ENCODE results near the gene MEN1. TPM values are rescaled to one million over a fixed set of nuclear protein-coding genes. Genes with fewer than 3 reads are reported as not detected.

MEN1 gene
- total and polyA plus RNA-seq, 5 donors from 2014 or later: 20.9 to 31.3 (median 24.9) TPM

- Histone ChIP-seq H3K27ac (ENCODE audit: insufficient read depth, low read length, poor library complexity, severe bottlenecking) (peak overlapping the region; percentile 91), H3K27me3 (ENCODE audit: control insufficient read depth, insufficient read depth, low read length) (no peaks in the 10 kb centered on the region), H3K4me3 (ENCODE audit: low read depth, low read length) (peak overlapping the region; percentile 21), H3K36me3 (ENCODE audit: control insufficient read depth, insufficient read depth, low read length) (peaks cover 34% of the 10 kb centered on the region), H3K9me3 (ENCODE audit: control insufficient read depth in 2 of 2, low read length in 2 of 2) (no peaks in the 10 kb centered on the region), H3K4me1 (ENCODE audit: control insufficient read depth, insufficient read depth, low read length, poor library complexity, severe bottlenecking) (peaks cover 99% of the 10 kb centered on the region)
- Mint-ChIP-seq H3K27me3 (no peaks in the 10 kb centered on the region), H3K4me3 (peak overlapping the region; percentile 39 to 85 (median 76)), H3K27ac (peak overlapping the region; percentile 85 to 95 (median 92)), H3K9me3 (peaks cover 0 to 1% (median 0%) of the 10 kb centered on the region in 7 donors), H3K36me3 (peaks cover 21% of the 10 kb centered on the region), H3K4me1 (peaks cover 6 to 94% (median 44%) of the 10 kb centered on the region in 4 donors)
- peak; percentile 11 to 13 for ATAC-seq (ENCODE audit: low read depth in 2 of 2)
- DNase-seq: peak in 1 of 3 donors; percentile 61
Measured at GRCh38 chr11:64854534-64855502, 44.5 kb upstream of the MEN1 start.

- Histone ChIP-seq H3K36me3 (ENCODE audit: control insufficient read depth, insufficient read depth, low read length) (peaks cover 32% of the 10 kb centered on the region), H3K4me3 (ENCODE audit: low read depth, low read length) (no peak overlapping the region), H3K4me1 (ENCODE audit: control insufficient read depth, insufficient read depth, low read length, poor library complexity, severe bottlenecking) (peaks cover 99% of the 10 kb centered on the region), H3K27ac (ENCODE audit: insufficient read depth, low read length, poor library complexity, severe bottlenecking) (peak overlapping the region; percentile 91), H3K27me3 (ENCODE audit: control insufficient read depth, insufficient read depth, low read length) (no peaks in the 10 kb centered on the region), H3K9me3 (ENCODE audit: control insufficient read depth in 2 of 2, low read length in 2 of 2) (no peaks in the 10 kb centered on the region)
- Mint-ChIP-seq H3K4me1 (peaks cover 0 to 94% (median 39%) of the 10 kb centered on the region in 4 donors), H3K36me3 (peaks cover 16% of the 10 kb centered on the region), H3K4me3 (peak overlapping the region in 3 of 4 donors; percentile 39 to 85 (median 72)), H3K27me3 (no peaks in the 10 kb centered on the region), H3K9me3 (peaks cover 0 to 1% (median 0%) of the 10 kb centered on the region in 7 donors), H3K27ac (peak overlapping the region; percentile 85 to 93 (median 92))
- DNase-seq: no peak
- ATAC-seq (ENCODE audit: low read depth in 2 of 2): no peak
Measured at GRCh38 chr11:64854157-64854533, 43.8 kb upstream of the MEN1 start.

- DNase-seq (peak in 1 of 3 donors; percentile 66), ATAC-seq (ENCODE audit: low read depth in 2 of 2) (peak in 1 of 2 donors; percentile 27)
- H3K9me3 Mint-ChIP-seq: peaks cover 0 to 1% (median 0%) of the 10 kb centered on the region in 7 donors
- no peaks in the 10 kb centered on the region for H3K27me3 Mint-ChIP-seq
- Histone ChIP-seq H3K27me3 (ENCODE audit: control insufficient read depth, insufficient read depth, low read length) (no peaks in the 10 kb centered on the region), H3K4me3 (ENCODE audit: low read depth, low read length) (no peak overlapping the region), H3K9me3 (ENCODE audit: control insufficient read depth in 2 of 2, low read length in 2 of 2) (no peaks in the 10 kb centered on the region), H3K4me1 (ENCODE audit: control insufficient read depth, insufficient read depth, low read length, poor library complexity, severe bottlenecking) (peaks cover 99% of the 10 kb centered on the region), H3K36me3 (ENCODE audit: control insufficient read depth, insufficient read depth, low read length) (peaks cover 32% of the 10 kb centered on the region), H3K27ac (ENCODE audit: insufficient read depth, low read length, poor library complexity, severe bottlenecking) (peak overlapping the region; percentile 91)
- peak overlapping the region; percentile 72 to 85 (median 78) for H3K4me3 Mint-ChIP-seq
- peaks cover 16% of the 10 kb centered on the region for H3K36me3 Mint-ChIP-seq
- peaks cover 0 to 94% (median 40%) of the 10 kb centered on the region in 4 donors for H3K4me1 Mint-ChIP-seq
- peak overlapping the region; percentile 93 to 96 (median 95) for H3K27ac Mint-ChIP-seq
Measured at GRCh38 chr11:64853709-64854108, 43.4 kb upstream of the MEN1 start.

- Histone ChIP-seq H3K27me3 (ENCODE audit: control insufficient read depth, insufficient read depth, low read length) (no peaks in the 10 kb centered on the region), H3K4me3 (ENCODE audit: low read depth, low read length) (no peak overlapping the region), H3K9me3 (ENCODE audit: control insufficient read depth in 2 of 2, low read length in 2 of 2) (no peaks in the 10 kb centered on the region), H3K4me1 (ENCODE audit: control insufficient read depth, insufficient read depth, low read length, poor library complexity, severe bottlenecking) (peaks cover 99% of the 10 kb centered on the region), H3K27ac (ENCODE audit: insufficient read depth, low read length, poor library complexity, severe bottlenecking) (peak overlapping the region; percentile 91), H3K36me3 (ENCODE audit: control insufficient read depth, insufficient read depth, low read length) (peaks cover 28% of the 10 kb centered on the region)
- no peak for ATAC-seq (ENCODE audit: low read depth in 2 of 2)
- H3K36me3 Mint-ChIP-seq: peaks cover 16% of the 10 kb centered on the region
- H3K27me3 Mint-ChIP-seq: no peaks in the 10 kb centered on the region
- DNase-seq: no peak
- H3K4me1 Mint-ChIP-seq: peaks cover 0 to 94% (median 43%) of the 10 kb centered on the region in 4 donors
- peaks cover 0 to 1% (median 0%) of the 10 kb centered on the region in 7 donors for H3K9me3 Mint-ChIP-seq
- H3K27ac Mint-ChIP-seq: peak overlapping the region; percentile 93 to 97 (median 96)
- H3K4me3 Mint-ChIP-seq: peak overlapping the region; percentile 80 to 85 (median 84)
Measured at GRCh38 chr11:64852804-64853509, 42.6 kb upstream of the MEN1 start.

GRCh38 chr11:64851831-64852351, 41.5 kb upstream of the MEN1 start:
- peaks cover 0 to 1% (median 0%) of the 10 kb centered on the region in 7 donors for H3K9me3 Mint-ChIP-seq
- peaks cover 0 to 96% (median 47%) of the 10 kb centered on the region in 4 donors for H3K4me1 Mint-ChIP-seq
- ATAC-seq (ENCODE audit: low read depth in 2 of 2) (peak in 1 of 2 donors; percentile 15), DNase-seq (peak in 2 of 3 donors; percentile 19 to 66)
- peak overlapping the region; percentile 55 for H3K4me3 ChIP-seq (ENCODE audit: low read depth, low read length)
- peak overlapping the region; percentile 93 to 97 (median 96) for H3K27ac Mint-ChIP-seq
- H3K27me3 ChIP-seq (ENCODE audit: control insufficient read depth, insufficient read depth, low read length): no peaks in the 10 kb centered on the region
- H3K36me3 Mint-ChIP-seq: peaks cover 12% of the 10 kb centered on the region
- H3K4me3 Mint-ChIP-seq: peak overlapping the region; percentile 73 to 85 (median 82)
- H3K9me3 ChIP-seq (ENCODE audit: control insufficient read depth in 2 of 2, low read length in 2 of 2): no peaks in the 10 kb centered on the region
- H3K4me1 ChIP-seq (ENCODE audit: control insufficient read depth, insufficient read depth, low read length, poor library complexity, severe bottlenecking): peaks cover 97% of the 10 kb centered on the region
- H3K27ac ChIP-seq (ENCODE audit: insufficient read depth, low read length, poor library complexity, severe bottlenecking): peak overlapping the region; percentile 91
- H3K36me3 ChIP-seq (ENCODE audit: control insufficient read depth, insufficient read depth, low read length): peaks cover 20% of the 10 kb centered on the region
- no peaks in the 10 kb centered on the region for H3K27me3 Mint-ChIP-seq

GRCh38 chr11:64850979-64851567, 40.7 kb upstream of the MEN1 start:
- no peaks in the 10 kb centered on the region for H3K27me3 Mint-ChIP-seq
- H3K36me3 ChIP-seq (ENCODE audit: control insufficient read depth, insufficient read depth, low read length): peaks cover 20% of the 10 kb centered on the region
- peaks cover 89% of the 10 kb centered on the region for H3K4me1 ChIP-seq (ENCODE audit: control insufficient read depth, insufficient read depth, low read length, poor library complexity, severe bottlenecking)
- no peaks in the 10 kb centered on the region for H3K27me3 ChIP-seq (ENCODE audit: control insufficient read depth, insufficient read depth, low read length)
- H3K9me3 ChIP-seq (ENCODE audit: control insufficient read depth in 2 of 2, low read length in 2 of 2): no peaks in the 10 kb centered on the region
- peak overlapping the region; percentile 93 to 97 (median 96) for H3K27ac Mint-ChIP-seq
- peak overlapping the region; percentile 73 to 85 (median 82) for H3K4me3 Mint-ChIP-seq
- peak in 2 of 3 donors; percentile 58 to 75 for DNase-seq
- H3K4me1 Mint-ChIP-seq: peaks cover 0 to 89% (median 46%) of the 10 kb centered on the region in 4 donors
- H3K27ac ChIP-seq (ENCODE audit: insufficient read depth, low read length, poor library complexity, severe bottlenecking): peak overlapping the region; percentile 91
- peak overlapping the region; percentile 44 for H3K4me3 ChIP-seq (ENCODE audit: low read depth, low read length)
- H3K36me3 Mint-ChIP-seq: peaks cover 12% of the 10 kb centered on the region
- peak; percentile 21 to 35 for ATAC-seq (ENCODE audit: low read depth in 2 of 2)
- H3K9me3 Mint-ChIP-seq: peaks cover 0 to 1% (median 0%) of the 10 kb centered on the region in 7 donors

Data from CD4-positive, CD25-positive, alpha-beta regulatory T cell (primary cell).